A549 (cell line): Measurements from ENCODE around the gene ACOT11. TPM values are rescaled to one million over a fixed set of nuclear protein-coding genes. Genes with fewer than 3 reads are reported as not detected.

Experiments
- ATAC-seq, 2 experiments: fragments of 200-7000 bp in 1 of 2; fragments of >200 bp in 1 of 2; cut with Nextera tagmentation in 1 of 2; cut with Tn5 transposase in 1 of 2; 3 replicates each; pipeline versions ENCODE4 v1.8.0 to v1.9.1; 2018 to 2020; ENCODE audit warnings: mild to moderate bottlenecking in 1 of 2, moderate library complexity in 1 of 2
- CTCF ChIA-PET: fragments of 300-600 bp; sonication (Branson Sonifier 250); formaldehyde crosslinking; extraction: SDS; loops from one replicate; lab custom pipeline; 2021; ENCODE audit warnings: antibody characterized with exemption, inconsistent platforms; lab: Yijun Ruan, JAX
- POLR2A ChIA-PET: fragments of 350-600 bp; formaldehyde crosslinking; extraction: SDS; loops from one replicate; lab custom pipeline; 2021; ENCODE audit warnings: antibody characterized with exemption, inconsistent platforms; lab: Yijun Ruan, JAX
- DNase-seq, 2 experiments: peaks; one replicate each; pipeline versions ENCODE4 v3.0.0 to v3.0.0-alpha.2; 2011 to 2016; ENCODE audit warnings: low read depth in 1 of 2, low spot score in 1 of 2
- FAIRE-seq: peaks from 2 replicates; lab custom pipeline; 2011; peaks lifted over from hg19 to GRCh38; lab: Jason Lieb, UNC
- H3K27ac ChIP-seq, 2 experiments: fragments of >200 bp; sonication (Bioruptor Twin); formaldehyde crosslinking; 3 replicates each; pipeline ENCODE4 v1.5.1; 2016 to 2017
- H3K4me1 ChIP-seq: fragments of >200 bp; sonication (Bioruptor Twin); formaldehyde crosslinking; 3 replicates; pipeline ENCODE4 v1.6.1; 2016
- H3K4me2 ChIP-seq: fragments of >200 bp; sonication (Bioruptor Twin); formaldehyde crosslinking; 3 replicates; pipeline ENCODE4 v1.6.1; 2016
- H3K4me3 ChIP-seq: fragments of >200 bp; sonication (Bioruptor Twin); formaldehyde crosslinking; 3 replicates; pipeline ENCODE4 v1.5.1; 2016
- H3K9me3 ChIP-seq: fragments of >200 bp; sonication (Bioruptor Twin); formaldehyde crosslinking; 3 replicates; pipeline ENCODE4 v1.6.1; 2016
- BHLHE40 ChIP-seq: IDR thresholded peaks from 2 replicates; pipeline ENCODE4 v1.6.1; 2012; ENCODE audit warnings: low read depth, low read length, inconsistent platforms
- CEBPB ChIP-seq, 2 experiments: fragments of >200 bp in 1 of 2; sonication (Bioruptor Twin) in 1 of 2; formaldehyde crosslinking in 1 of 2; IDR thresholded peaks; 2 replicates each; pipeline ENCODE4 v1.6.1; 2012 to 2016
- CHD2 ChIP-seq: fragments of 150-350 bp; IDR thresholded peaks from 2 replicates; pipeline ENCODE4 v1.6.1; 2014; ENCODE audit warnings: low read length; ENCODE audit not compliant: partially characterized antibody
- E2F6 ChIP-seq: IDR thresholded peaks from 2 replicates; pipeline ENCODE4 v1.6.1; 2012; ENCODE audit warnings: low read depth, borderline replicate concordance
- EHF ChIP-seq: fragments of 250-450 bp; sonication (Bioruptor Pico); IDR thresholded peaks from 2 replicates; pipeline ENCODE4 v1.5.0; 2020; ENCODE audit warnings: mild to moderate bottlenecking
- EP300 ChIP-seq, 2 experiments: fragments of >200 bp; sonication (Bioruptor Twin); formaldehyde crosslinking; IDR thresholded peaks; 2 replicates in 1 of 2; 3 replicates in 1 of 2; pipeline ENCODE4 v1.6.1; 2016 to 2017
- FOSL2 ChIP-seq, 2 experiments: fragments of 450-650 bp in 1 of 2; fragments of >200 bp in 1 of 2; sonication (Bioruptor Twin) in 1 of 2; formaldehyde crosslinking; IDR thresholded peaks; 2 replicates each; pipeline versions ENCODE4 v1.5.0 to v1.6.1; 2016 to 2020; ENCODE audit warnings: mild to moderate bottlenecking in 1 of 2, moderate library complexity in 1 of 2
- FOXS1 ChIP-seq: fragments of 250-450 bp; sonication (Bioruptor Pico); IDR thresholded peaks from 2 replicates; pipeline ENCODE4 v1.5.0; 2020; ENCODE audit warnings: mild to moderate bottlenecking, moderate library complexity
- HDAC2 ChIP-seq: fragments of 200-600 bp; sonication (generic); IDR thresholded peaks from 2 replicates; pipeline ENCODE4 v1.6.1; 2016
- HEYL ChIP-seq: fragments of 250-450 bp; sonication (Bioruptor Pico); IDR thresholded peaks from 2 replicates; pipeline ENCODE4 v1.8.0; 2021; ENCODE audit warnings: mild to moderate bottlenecking, moderate library complexity
- HOXB13 ChIP-seq: fragments of 250-450 bp; sonication (Bioruptor Pico); IDR thresholded peaks from 2 replicates; pipeline ENCODE4 v1.5.0; 2020; ENCODE audit warnings: low read depth, mild to moderate bottlenecking, moderate library complexity
- KDM1A ChIP-seq: fragments of 200-600 bp; sonication (generic); IDR thresholded peaks from 2 replicates; pipeline ENCODE4 v1.6.1; 2016; ENCODE audit warnings: low read depth, mild to moderate bottlenecking
- NFE2L2 ChIP-seq: fragments of 150-350 bp; conservative IDR thresholded peaks from 2 replicates; pipeline ENCODE4 v1.6.1; 2014; ENCODE audit warnings: low read length
- NPAS2 ChIP-seq: fragments of 250-450 bp; sonication (Bioruptor Pico); IDR thresholded peaks from 2 replicates; pipeline ENCODE4 v1.8.0; 2022; ENCODE audit warnings: mild to moderate bottlenecking, moderate library complexity, borderline replicate concordance
- PBX3 ChIP-seq: IDR thresholded peaks from 2 replicates; pipeline ENCODE4 v1.6.1; 2012
- POLR2AphosphoS2 ChIP-seq: conservative IDR thresholded peaks from 2 replicates; pipeline ENCODE4 v1.6.1; 2012; ENCODE audit warnings: low read length, improper control_type of control experiment, inconsistent platforms
- RCOR1 ChIP-seq: fragments of 150-350 bp; IDR thresholded peaks from 2 replicates; pipeline ENCODE4 v1.6.1; 2014; ENCODE audit warnings: antibody characterized with exemption, low read length, low read depth
- RNF2 ChIP-seq: fragments of 200-600 bp; sonication (generic); IDR thresholded peaks from 2 replicates; pipeline ENCODE4 v1.6.1; 2016; ENCODE audit warnings: low read depth, mild to moderate bottlenecking, antibody characterized with exemption, moderate library complexity, borderline replicate concordance
- SMC3 ChIP-seq: fragments of >200 bp; sonication (Bioruptor Twin); formaldehyde crosslinking; IDR thresholded peaks from 3 replicates; pipeline ENCODE4 v1.6.1; 2018; ENCODE audit warnings: inconsistent platforms
- TFCP2L1 ChIP-seq: fragments of 250-450 bp; sonication (Bioruptor Pico); IDR thresholded peaks from 2 replicates; pipeline ENCODE4 v1.5.0; 2021; ENCODE audit warnings: mild to moderate bottlenecking
- TP53 ChIP-seq: fragments of 250-450 bp; sonication (Bioruptor Pico); IDR thresholded peaks from 2 replicates; pipeline ENCODE4 v1.5.0; 2021; ENCODE audit warnings: mild to moderate bottlenecking, moderate library complexity
- ZC3H11A ChIP-seq: fragments of 450-650 bp; IDR thresholded peaks from 2 replicates; pipeline ENCODE4 v1.6.1; 2014; ENCODE audit warnings: antibody characterized with exemption, mild to moderate bottlenecking
- ZNF302 ChIP-seq: fragments of 250-450 bp; sonication (Bioruptor Pico); IDR thresholded peaks from 2 replicates; pipeline ENCODE4 v1.9.0; 2021; ENCODE audit warnings: inconsistent platforms, mild to moderate bottlenecking, moderate library complexity
- ZSCAN20 ChIP-seq: fragments of 250-450 bp; sonication (Bioruptor Pico); IDR thresholded peaks from 2 replicates; pipeline ENCODE4 v1.8.0; 2022; ENCODE audit warnings: mild to moderate bottlenecking, moderate library complexity
- WGBS: methylation state at CpG from one replicate; pipeline ENCODE4 v1.1.6; 2017; ENCODE audit errors: missing lambda C conversion rate; 5-methylcytosine and 5-hydroxymethylcytosine counted together
- polyA plus RNA-seq, 4 experiments: library from polyadenylated mRNA; depleted of rRNA in 3 of 4; stranded (reverse); fragments of >200 nt; fragmentation: RNase III in 1 of 4; extraction: RNeasy Plus Mini Kit Qiagen cat#74134 plus additional on column Dnase treatment in 1 of 4; gene quantifications; 2 replicates in 3 of 4; 3 replicates in 1 of 4; pipeline ENCODE4 v1.2.3, GENCODE V29; 2011 to 2017
- TF ChIP-seq, protein P1 (sequence below): IDR thresholded peaks from 2 replicates; pipeline ENCODE4 v1.6.1; 2012

ACOT11 gene
- polyA plus RNA-seq, 2 of the 4 experiments (the other 2 are of a cell fraction): 1.7 TPM

- ChIA-PET POLR2A (no interaction called here), CTCF (no interaction called here)
- FAIRE-seq (no peak), ATAC-seq (no peak), DNase-seq (no peak)
- H3K4me1 ChIP-seq: no peaks in the 10 kb centered on the region
- H3K9me3 ChIP-seq: no peaks in the 10 kb centered on the region
- no peak overlapping the region for H3K4me2 ChIP-seq
- no peak overlapping the region for H3K27ac ChIP-seq
- TF ChIP-seq CEBPB (IDR thresholded peaks at IDR 0.05): no peak
- no peak for TF ChIP-seq NFE2L2
- TF ChIP-seq RNF2: no peak
- no peak for TF ChIP-seq ZSCAN20 (CRISPR knock-in tag)
- no peak for TF ChIP-seq FOXS1 (CRISPR knock-in tag)
- no peak for TF ChIP-seq EHF (CRISPR knock-in tag)
- TF ChIP-seq BHLHE40: no peak
- TF ChIP-seq ZNF302: no peak
- TF ChIP-seq, protein P1, sequence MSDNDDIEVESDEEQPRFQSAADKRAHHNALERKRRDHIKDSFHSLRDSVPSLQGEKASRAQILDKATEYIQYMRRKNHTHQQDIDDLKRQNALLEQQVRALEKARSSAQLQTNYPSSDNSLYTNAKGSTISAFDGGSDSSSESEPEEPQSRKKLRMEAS: no peak
- no peak for TF ChIP-seq TP53 (CRISPR knock-in tag)
- TF ChIP-seq CHD2: no peak
- TF ChIP-seq SMC3: no peak
- no peak for TF ChIP-seq TFCP2L1
- TF ChIP-seq ZC3H11A: no peak
- TF ChIP-seq E2F6: no peak
- no peak overlapping the region for H3K4me3 ChIP-seq
- whole genome bisulfite sequencing: 68% methylated on average over 5 of the region's 5 CpGs
These were observed 19.9 kb downstream of the ACOT11 start for GRCh38 chr1:54567961-54568360.

GRCh38 chr1:54569339-54569738 is 21.3 kb downstream of the ACOT11 start:
- ATAC-seq: no peak
- H3K4me2 ChIP-seq: no peak overlapping the region
- CTCF ChIA-PET: no interaction called here
- H3K4me1 ChIP-seq: no peaks in the 10 kb centered on the region
- H3K9me3 ChIP-seq: no peaks in the 10 kb centered on the region
- POLR2A ChIA-PET: no interaction called here
- no peak for DNase-seq
- no peak overlapping the region for H3K4me3 ChIP-seq
- 76% methylated on average over 4 of the region's 4 CpGs for WGBS
- FAIRE-seq: no peak
- no peak overlapping the region for H3K27ac ChIP-seq
- TF ChIP-seq E2F6: no peak
- TF ChIP-seq NPAS2 (CRISPR knock-in tag): no peak
- TF ChIP-seq, protein P1: no peak
- TF ChIP-seq POLR2AphosphoS2: no peak
- TF ChIP-seq HOXB13: no peak
- no peak for TF ChIP-seq FOXS1 (CRISPR knock-in tag)
- no peak for TF ChIP-seq HEYL
- no peak for TF ChIP-seq PBX3
- no peak for TF ChIP-seq HDAC2
- TF ChIP-seq KDM1A: no peak
- TF ChIP-seq CEBPB (IDR thresholded peaks at IDR 0.05): no peak
- no peak for TF ChIP-seq EP300 (IDR thresholded peaks at IDR 0.05)
- no peak for TF ChIP-seq RCOR1
- TF ChIP-seq FOSL2 (IDR thresholded peaks at IDR 0.05): no peak
- TF ChIP-seq FOSL2 (CRISPR knock-in tag; IDR thresholded peaks at IDR 0.05): no peak
